ENCODE data around the gene CBY2.
"Not testable (repeated sequence)": the region's sequence is repeated elsewhere in the genome, so short reads cannot be mapped to it uniquely, and the experiment has no call there.

CBY2 gene

DNA sequence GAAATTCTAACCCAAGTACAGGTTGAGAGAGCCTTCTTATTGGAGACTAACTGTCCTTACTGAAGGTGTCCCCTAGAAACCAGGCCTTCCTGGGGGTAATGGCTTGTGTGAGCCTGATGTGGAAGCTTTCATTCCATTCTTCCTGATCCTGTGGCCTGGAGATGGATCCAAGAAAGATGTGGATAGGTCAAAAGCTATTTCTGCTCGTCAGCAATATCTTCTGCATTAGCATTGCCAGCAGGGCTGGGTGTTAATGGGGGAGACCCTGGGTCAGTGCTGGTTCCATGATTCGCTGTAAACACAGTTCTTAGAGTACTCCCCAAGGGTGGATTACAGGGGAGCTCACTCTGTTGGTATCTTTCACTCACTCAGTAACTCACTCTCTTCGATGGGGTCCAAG, 42.9 kb downstream of the CBY2 start:
- no peak for DNase-seq (ENCODE audit: low spot score)

DNA sequence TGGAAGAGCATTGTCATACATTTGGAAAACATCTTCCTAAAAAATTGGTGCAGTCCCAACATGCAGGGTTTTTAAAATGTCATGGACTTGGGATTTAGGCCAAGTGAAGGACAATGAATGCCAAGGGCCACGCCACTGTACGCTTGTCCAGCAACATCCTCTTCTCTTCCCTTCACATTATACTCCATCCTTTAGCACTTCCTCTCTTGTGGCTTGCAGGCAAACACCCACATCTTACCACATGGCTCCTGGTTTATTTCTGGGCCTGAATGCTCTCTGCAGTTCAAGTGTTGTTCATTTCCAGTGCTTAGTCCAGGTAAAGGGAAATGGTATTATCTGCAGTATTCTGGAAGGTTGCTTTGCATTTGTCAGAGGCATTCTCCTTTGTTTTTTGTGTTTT, 45.0 kb downstream of the CBY2 start:
- DNase-seq (ENCODE audit: low spot score) = no peak

DNA sequence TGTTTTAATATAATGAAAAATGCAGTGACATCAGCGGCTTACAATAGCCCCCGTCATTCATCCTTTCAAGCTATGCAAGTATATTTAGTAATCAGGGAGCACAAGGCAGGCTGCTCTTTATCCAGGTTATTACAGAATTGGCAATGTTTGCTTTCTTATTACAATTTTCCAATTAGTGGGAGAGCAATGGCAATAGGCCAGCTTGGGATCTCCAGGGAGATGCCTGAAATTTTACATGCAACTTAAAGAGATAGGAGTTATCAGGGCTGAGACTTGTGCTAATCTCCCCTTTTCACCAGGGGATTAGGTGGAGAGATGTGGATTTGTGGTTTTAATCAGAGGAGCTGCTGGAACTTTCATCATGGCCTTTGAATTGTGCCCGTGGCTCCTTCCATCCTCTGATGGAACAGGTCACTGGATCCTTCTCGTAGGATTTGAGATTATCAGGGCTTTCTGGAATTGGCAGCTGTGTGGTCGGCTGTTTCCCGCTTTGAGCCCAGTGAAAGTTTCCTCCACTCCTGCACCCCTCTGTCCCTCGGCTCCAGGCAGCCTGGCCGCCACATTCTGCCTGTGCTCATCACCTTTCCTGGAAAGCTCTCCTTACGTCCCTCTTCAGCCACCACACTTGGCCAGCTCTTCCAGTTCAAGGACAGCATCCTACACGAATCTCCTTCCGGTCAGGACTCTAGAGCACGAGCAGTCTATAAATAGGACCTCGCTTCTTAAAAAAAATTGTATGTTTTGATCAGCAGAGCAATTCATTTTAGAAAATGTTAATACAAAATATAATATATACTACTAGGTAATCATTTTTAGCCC, 47.0 kb downstream of the CBY2 start:
- DNase-seq (ENCODE audit: low spot score) = no peak

DNA sequence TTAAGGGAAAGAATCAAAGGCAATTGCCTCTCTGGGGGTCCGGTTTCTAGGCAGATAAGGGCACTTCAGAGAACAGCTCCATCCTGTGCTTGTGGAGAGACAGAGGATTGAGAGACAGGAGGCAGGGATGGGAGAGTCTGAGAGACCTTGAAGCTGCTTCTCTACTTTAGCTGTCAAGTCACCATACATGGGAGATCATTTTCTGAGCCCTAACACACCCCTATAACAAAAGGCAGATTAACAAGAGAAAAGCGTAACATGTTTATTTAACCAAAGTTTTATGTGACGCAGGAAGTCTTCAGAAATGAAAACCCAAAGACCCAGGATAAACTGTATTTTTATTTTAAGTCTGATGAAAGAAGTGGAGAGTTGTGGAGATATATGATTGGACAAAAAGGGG, 48.4 kb downstream of the CBY2 start:
- no peak for DNase-seq (ENCODE audit: low spot score)

DNA sequence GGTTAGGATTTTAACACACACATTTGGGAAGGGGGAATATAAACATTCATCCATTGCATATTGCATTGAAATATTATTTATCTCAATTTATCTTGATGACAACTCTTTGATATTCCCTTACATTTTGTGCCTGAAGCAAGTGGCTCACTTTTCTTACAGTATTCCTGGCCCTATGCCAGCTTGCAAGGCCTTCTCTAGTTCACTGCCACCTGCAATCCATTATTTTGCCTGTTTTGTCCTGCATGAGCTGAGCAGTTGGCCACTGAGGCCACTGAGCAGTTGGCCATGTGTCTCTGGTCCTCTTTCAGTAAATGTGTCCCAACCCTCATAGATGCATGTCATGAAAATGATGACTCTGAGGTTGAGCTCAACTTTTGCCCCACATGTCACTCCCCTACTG, 49.8 kb downstream of the CBY2 start:
- no peak for DNase-seq (ENCODE audit: low spot score)

DNA sequence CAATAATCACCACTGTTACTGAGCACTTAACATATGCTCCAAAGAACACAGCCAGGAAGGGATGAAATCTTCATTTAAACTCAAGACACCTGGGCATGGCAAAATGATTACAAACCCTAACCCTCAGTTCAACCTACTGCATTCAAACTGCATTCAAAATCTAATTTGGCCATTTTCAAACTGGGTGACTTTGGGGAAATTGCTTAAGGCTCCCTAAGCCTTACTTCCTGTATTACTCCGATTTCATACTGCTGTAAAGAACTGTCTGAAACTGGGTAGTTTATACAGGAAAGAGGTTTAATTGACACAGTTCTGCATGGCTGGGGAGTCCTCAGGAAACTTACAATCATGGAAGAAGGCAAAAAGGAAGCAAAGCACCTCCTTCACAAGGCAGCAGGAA, 50.4 kb downstream of the CBY2 start:
- DNase-seq (ENCODE audit: low spot score) = no peak

DNA sequence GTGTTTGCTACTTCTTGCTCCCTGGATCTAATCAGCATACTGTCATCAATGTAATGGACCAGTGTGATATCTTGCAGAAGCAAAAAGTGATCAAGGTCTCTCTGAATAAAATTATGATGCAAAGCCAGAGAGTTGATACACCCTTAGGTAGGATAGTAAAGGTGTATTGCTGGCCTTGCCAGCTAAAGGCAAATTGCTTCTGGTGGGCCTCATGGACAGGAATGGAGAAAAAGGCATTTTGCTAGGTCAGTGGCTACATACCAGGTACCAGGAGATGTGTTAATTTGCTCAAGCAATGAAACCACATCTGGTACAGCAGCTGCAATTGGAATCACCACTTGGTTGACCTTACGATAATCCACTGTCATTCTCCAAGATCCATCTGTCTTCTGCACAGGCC, 54.4 kb downstream of the CBY2 start:
- not testable (repeated sequence) for DNase-seq (ENCODE audit: low spot score)

DNA sequence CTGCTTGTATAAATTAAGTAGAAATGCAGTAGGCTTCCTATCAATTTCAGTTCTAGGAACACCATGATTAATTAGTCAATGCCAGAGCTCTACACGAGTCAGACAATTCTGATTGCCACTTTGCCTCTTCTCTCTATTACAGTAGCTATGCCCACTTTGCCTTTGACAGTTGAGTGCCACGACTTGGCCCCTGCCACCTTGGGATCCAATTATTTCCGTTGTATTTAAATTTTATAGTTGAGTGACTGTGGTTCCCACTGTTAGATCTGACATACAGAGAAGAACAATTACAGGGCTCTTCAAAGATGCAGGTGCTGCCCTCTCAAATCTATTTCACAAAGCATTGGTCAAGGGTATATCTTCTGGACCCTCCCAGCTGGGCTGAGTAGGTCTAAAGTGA, 55.5 kb downstream of the CBY2 start:
- not testable (repeated sequence) for DNase-seq (ENCODE audit: low spot score)

DNA sequence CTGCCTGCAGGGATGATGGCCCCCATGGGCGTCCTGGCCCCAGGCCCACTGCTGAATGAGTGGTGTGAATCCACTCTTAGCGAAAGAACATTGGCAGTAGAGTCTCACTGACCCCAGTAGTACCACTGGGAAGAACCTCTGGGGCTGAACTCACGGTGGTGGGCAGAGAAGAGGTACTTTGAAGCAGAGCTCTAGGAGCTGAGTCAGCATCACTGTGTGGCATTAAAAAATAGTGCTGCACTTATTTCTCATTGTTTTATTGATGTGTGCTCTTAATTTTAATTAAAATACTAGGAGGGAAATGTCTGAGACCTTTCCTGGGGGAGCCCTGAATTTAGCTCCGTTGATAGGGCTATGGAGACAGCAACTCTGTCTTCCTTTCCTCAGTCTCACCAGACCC, 61.3 kb downstream of the CBY2 start:
- no peak for DNase-seq (ENCODE audit: low spot score)
